DOHH2 (cell line): ENCODE results near the gene MED12L.

Experiments used
- H3F3A ChIP-seq: fragments of 200-600 bp; sonication (generic), shearing (Covaris generic); 2 replicates; pipeline ENCODE4 v1.6.0; 2016; ENCODE audit warnings: antibody characterized with exemption, mild to moderate bottlenecking; ENCODE audit not compliant: control insufficient read depth, insufficient read depth
- H3K27ac ChIP-seq: fragments of 200-600 bp; sonication (generic); 2 replicates; pipeline ENCODE4 v1.5.1; 2014; ENCODE audit warnings: low read depth, mild to moderate bottlenecking, low read length, moderate library complexity
- H3K27me3 ChIP-seq: fragments of 200-600 bp; sonication (generic); 2 replicates; pipeline ENCODE4 v1.6.1; 2014; ENCODE audit warnings: mild to moderate bottlenecking, low read length, mixed read lengths; ENCODE audit not compliant: control insufficient read depth
- H3K36me3 ChIP-seq: fragments of 200-600 bp; sonication (generic); 2 replicates; pipeline ENCODE4 v1.6.1; 2014; ENCODE audit warnings: mild to moderate bottlenecking, low read length, moderate library complexity, mixed read lengths; ENCODE audit not compliant: control insufficient read depth
- H3K4me1 ChIP-seq: fragments of 200-600 bp; sonication (generic); 2 replicates; pipeline ENCODE4 v1.6.1; 2014; ENCODE audit warnings: mild to moderate bottlenecking, low read length, mixed read lengths; ENCODE audit not compliant: control insufficient read depth
- H3K4me2 ChIP-seq: fragments of 200-600 bp; sonication (generic); 2 replicates; pipeline ENCODE4 v1.6.0; 2014; ENCODE audit warnings: mild to moderate bottlenecking, low read length, moderate library complexity
- H3K4me3 ChIP-seq: fragments of 200-600 bp; sonication (generic); 2 replicates; pipeline ENCODE4 v1.5.1; 2014; ENCODE audit warnings: mild to moderate bottlenecking, low read length, mixed read lengths
- H3K79me2 ChIP-seq: fragments of 200-600 bp; sonication (generic); 2 replicates; pipeline ENCODE4 v1.6.1; 2014; ENCODE audit warnings: mild to moderate bottlenecking, low read length, mixed read lengths; ENCODE audit not compliant: control insufficient read depth
- H3K9me2 ChIP-seq: fragments of 200-600 bp; sonication (generic); replicated peaks from 2 replicates; pipeline ENCODE4 v1.6.1; 2014; ENCODE audit warnings: mild to moderate bottlenecking, low read length, mixed read lengths; ENCODE audit not compliant: control insufficient read depth
- H3K9me3 ChIP-seq: fragments of 200-600 bp; sonication (generic); 2 replicates; pipeline ENCODE4 v1.6.1; 2014; ENCODE audit warnings: antibody characterized with exemption, low read length, mixed read lengths; ENCODE audit not compliant: control insufficient read depth, insufficient read depth
- H4K20me1 ChIP-seq: fragments of 200-600 bp; sonication (generic); 2 replicates; pipeline ENCODE4 v1.6.0; 2014; ENCODE audit warnings: low read depth, mild to moderate bottlenecking, antibody characterized with exemption, low read length, moderate library complexity; ENCODE audit not compliant: control insufficient read depth, insufficient read depth
- EZH2phosphoT487 ChIP-seq: fragments of 200-600 bp; sonication (generic); IDR thresholded peaks from 2 replicates; pipeline ENCODE4 v1.6.1; 2017; ENCODE audit warnings: borderline replicate concordance, mild to moderate bottlenecking, antibody characterized with exemption, low read length, moderate library complexity, mixed read lengths
- TF ChIP-seq, protein P1 (sequence below): fragments of 200-600 bp; sonication (generic); IDR thresholded peaks from one replicate; pipeline ENCODE4 v1.5.1; 2014; ENCODE audit warnings: antibody characterized with exemption, mild to moderate bottlenecking, low read depth, low read length; ENCODE audit not compliant: poor library complexity, severe bottlenecking

Gene MED12L

DNA sequence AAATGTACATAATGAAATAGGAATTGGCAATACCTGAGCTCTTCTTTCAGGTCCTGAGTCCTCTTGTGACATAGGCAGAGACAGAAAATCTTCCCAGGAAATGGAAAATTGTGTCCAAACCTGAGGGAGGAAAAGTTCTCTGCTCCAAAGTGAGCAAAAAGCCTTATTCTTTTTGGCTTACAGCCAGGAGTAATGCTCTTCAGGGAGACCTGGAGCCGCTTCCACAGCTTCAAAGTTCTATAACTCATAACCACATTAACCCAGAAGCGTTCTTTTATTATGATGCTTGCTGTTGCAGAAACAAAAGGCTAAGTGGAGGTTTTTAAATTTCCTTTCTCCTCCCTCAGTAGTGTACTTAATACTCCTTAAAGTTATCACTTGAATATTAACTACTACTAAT lies 374.8 kb downstream of the MED12L start:
- no peaks in the 10 kb centered on the region for H3K4me1 ChIP-seq
- peaks cover 24% of the 10 kb centered on the region for H3K27me3 ChIP-seq
- no peaks in the 10 kb centered on the region for H3F3A ChIP-seq
- H3K27ac ChIP-seq = no peak overlapping the region
- TF ChIP-seq, protein P1, sequence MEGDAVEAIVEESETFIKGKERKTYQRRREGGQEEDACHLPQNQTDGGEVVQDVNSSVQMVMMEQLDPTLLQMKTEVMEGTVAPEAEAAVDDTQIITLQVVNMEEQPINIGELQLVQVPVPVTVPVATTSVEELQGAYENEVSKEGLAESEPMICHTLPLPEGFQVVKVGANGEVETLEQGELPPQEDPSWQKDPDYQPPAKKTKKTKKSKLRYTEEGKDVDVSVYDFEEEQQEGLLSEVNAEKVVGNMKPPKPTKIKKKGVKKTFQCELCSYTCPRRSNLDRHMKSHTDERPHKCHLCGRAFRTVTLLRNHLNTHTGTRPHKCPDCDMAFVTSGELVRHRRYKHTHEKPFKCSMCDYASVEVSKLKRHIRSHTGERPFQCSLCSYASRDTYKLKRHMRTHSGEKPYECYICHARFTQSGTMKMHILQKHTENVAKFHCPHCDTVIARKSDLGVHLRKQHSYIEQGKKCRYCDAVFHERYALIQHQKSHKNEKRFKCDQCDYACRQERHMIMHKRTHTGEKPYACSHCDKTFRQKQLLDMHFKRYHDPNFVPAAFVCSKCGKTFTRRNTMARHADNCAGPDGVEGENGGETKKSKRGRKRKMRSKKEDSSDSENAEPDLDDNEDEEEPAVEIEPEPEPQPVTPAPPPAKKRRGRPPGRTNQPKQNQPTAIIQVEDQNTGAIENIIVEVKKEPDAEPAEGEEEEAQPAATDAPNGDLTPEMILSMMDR = no peak
- TF ChIP-seq EZH2phosphoT487 = no peak
- H3K4me2 ChIP-seq = no peak overlapping the region
- H4K20me1 ChIP-seq = no peaks in the 10 kb centered on the region
- no peaks in the 10 kb centered on the region for H3K9me3 ChIP-seq
- H3K36me3 ChIP-seq = no peaks in the 10 kb centered on the region
- no peaks in the 10 kb centered on the region for H3K79me2 ChIP-seq
- no peaks in the 10 kb centered on the region for H3K9me2 ChIP-seq
- no peak overlapping the region for H3K4me3 ChIP-seq

- Histone ChIP-seq H3K4me2 (no peak within 1 kb of the TSS), H3K27me3 (peaks cover 24% of the 10 kb centered on the region), H4K20me1 (no peaks in the 10 kb centered on the region), H3K4me3 (no peak within 1 kb of the TSS), H3K36me3 (no peaks in the 10 kb centered on the region), H3K9me3 (no peaks in the 10 kb centered on the region), H3K27ac (no peak within 1 kb of the TSS), H3K9me2 (no peaks in the 10 kb centered on the region), H3F3A (no peaks in the 10 kb centered on the region), H3K4me1 (no peaks in the 10 kb centered on the region), H3K79me2 (no peaks in the 10 kb centered on the region)
- TF ChIP-seq EZH2phosphoT487 = no peak
Observed at GRCh38 chr3:151460774-151461450, 375.4 kb downstream of the MED12L start, which contains the start of gene IGSF10. Gene IGSF10, minus strand, starts transcription at chr3:151461061. Its CDS starts 2,352 bp downstream, at chr3:151458709.

DNA sequence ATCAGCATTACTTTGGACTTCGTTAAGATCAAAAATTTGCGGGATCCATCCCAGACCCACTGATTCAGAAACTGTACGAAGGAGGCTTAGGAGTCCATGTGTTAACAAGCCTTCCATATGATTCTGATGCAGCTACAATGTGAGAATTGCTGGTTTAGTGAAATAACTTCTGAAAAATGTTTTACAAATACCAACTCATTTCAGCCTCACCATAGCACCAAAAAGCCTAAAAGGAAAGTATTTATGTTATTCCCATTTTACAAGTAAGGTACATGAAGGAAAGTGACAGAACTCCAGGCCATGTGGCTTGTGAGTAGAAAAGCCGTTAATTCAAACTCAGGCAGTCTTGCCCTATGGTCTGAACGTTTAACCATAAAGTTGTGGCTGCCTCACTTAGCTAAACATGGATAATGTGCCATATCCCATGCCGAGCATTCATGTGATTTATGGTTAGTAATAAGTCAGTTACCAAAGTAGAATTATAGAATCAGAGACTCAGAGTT lies 376.9 kb downstream of the MED12L start:
- no peak overlapping the region for H3K4me2 ChIP-seq
- H4K20me1 ChIP-seq = no peaks in the 10 kb centered on the region
- no peak overlapping the region for H3K4me3 ChIP-seq
- peaks cover 24% of the 10 kb centered on the region for H3K27me3 ChIP-seq
- no peaks in the 10 kb centered on the region for H3K4me1 ChIP-seq
- no peak for TF ChIP-seq EZH2phosphoT487
- TF ChIP-seq, protein P1 = no peak
- no peaks in the 10 kb centered on the region for H3K36me3 ChIP-seq
- no peaks in the 10 kb centered on the region for H3K9me3 ChIP-seq
- H3K27ac ChIP-seq = no peak overlapping the region
- H3K79me2 ChIP-seq = no peaks in the 10 kb centered on the region
- H3K9me2 ChIP-seq = no peaks in the 10 kb centered on the region
- no peaks in the 10 kb centered on the region for H3F3A ChIP-seq

DNA sequence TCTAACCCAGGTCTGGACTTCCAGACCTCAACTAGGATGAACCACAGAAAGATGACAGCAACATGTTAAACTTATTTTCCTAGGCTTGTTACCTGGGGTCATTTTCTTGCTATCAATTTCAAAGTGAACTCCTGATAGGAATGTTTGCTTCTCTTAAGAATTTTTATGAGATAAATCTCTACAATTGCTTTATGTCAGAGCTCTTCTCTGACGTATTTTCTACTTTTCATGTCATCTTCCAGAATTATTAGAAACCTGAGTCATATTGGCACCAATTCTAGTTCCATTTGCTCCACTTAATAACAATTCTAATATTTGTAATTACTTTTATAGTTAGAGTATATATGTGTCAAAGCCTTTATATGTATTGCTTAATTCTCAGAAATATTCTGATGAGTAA lies 377.5 kb downstream of the MED12L start:
- H3K4me2 ChIP-seq = no peak overlapping the region
- H3K36me3 ChIP-seq = no peaks in the 10 kb centered on the region
- peaks cover 24% of the 10 kb centered on the region for H3K27me3 ChIP-seq
- H4K20me1 ChIP-seq = no peaks in the 10 kb centered on the region
- no peak overlapping the region for H3K27ac ChIP-seq
- H3K4me1 ChIP-seq = no peaks in the 10 kb centered on the region
- H3K9me2 ChIP-seq = no peaks in the 10 kb centered on the region
- H3K79me2 ChIP-seq = no peaks in the 10 kb centered on the region
- no peaks in the 10 kb centered on the region for H3F3A ChIP-seq
- H3K4me3 ChIP-seq = no peak overlapping the region
- H3K9me3 ChIP-seq = no peaks in the 10 kb centered on the region
- TF ChIP-seq EZH2phosphoT487 = no peak
- TF ChIP-seq, protein P1 = no peak
